PFSK-1 (cell line): Measurements from ENCODE around the gene CPT1A.

ENCODE experiments used
- FOXP2 ChIP-seq: optimal IDR thresholded peaks from 2 replicates; pipeline ENCODE3; 2011; ENCODE audit warnings: borderline replicate concordance, control low read depth, inconsistent platforms; ENCODE audit not compliant: insufficient read depth; ENCODE audit errors: extremely low read length, extremely low read depth
- POLR2AphosphoS5 ChIP-seq: IDR thresholded peaks from 2 replicates; pipeline ENCODE4 v1.6.1; 2012; ENCODE audit warnings: low read depth, mild to moderate bottlenecking, control low read depth, low read length, moderate library complexity
- SIN3A ChIP-seq: IDR thresholded peaks from 2 replicates; pipeline ENCODE4 v1.6.1; 2012; ENCODE audit warnings: mild to moderate bottlenecking, low read length, moderate library complexity, borderline replicate concordance; ENCODE audit not compliant: insufficient read depth
- TAF1 ChIP-seq: IDR thresholded peaks from 2 replicates; pipeline ENCODE4 v1.6.1; 2012; ENCODE audit warnings: low read length, control low read depth, borderline replicate concordance; ENCODE audit not compliant: insufficient read depth
- TF ChIP-seq, protein P1 (sequence below), 2 experiments: IDR thresholded peaks; 2 replicates each; pipeline versions ENCODE4 v1.6.1 to v1.8.0; 2011 to 2012; ENCODE audit warnings: low read depth in 2 of 2, low read length in 2 of 2, control low read depth in 1 of 2, inconsistent platforms in 1 of 2, mild to moderate bottlenecking in 1 of 2, moderate library complexity in 1 of 2; ENCODE audit not compliant: insufficient read depth in 1 of 2

CPT1A gene

DNA sequence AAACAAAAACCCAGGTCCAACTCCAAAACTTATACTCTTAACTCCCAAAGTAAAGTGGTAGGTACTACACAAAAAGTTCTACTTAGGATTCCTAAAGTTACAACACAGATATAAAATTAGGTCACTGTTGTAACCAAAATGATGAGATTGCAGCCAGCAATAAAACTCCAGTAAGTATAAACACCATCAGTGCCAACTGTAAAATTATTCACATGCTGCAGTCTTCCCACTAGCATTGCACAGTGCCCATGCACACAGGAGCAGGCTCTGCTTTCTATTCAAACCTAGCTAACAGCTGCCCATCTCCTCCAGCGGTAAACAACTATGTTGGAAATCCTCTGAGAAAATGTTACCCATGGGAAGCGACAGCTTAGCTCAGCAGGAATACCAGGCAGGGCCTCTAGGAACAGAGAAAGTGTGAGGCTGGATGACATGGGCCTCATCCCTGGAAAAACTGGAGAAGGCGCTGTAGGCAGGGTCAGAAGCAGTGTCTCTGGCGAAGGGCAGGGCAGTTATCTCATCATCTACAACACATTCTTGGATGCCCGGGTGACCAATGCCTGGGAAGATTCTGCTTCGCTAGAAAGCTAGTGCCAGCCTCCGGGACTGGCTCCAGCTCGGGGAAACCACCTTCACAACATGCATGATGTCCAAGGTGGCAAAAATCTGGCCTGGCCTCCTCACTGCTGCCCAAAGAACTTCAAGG is 9.1 kb downstream of the CPT1A start:
- TF ChIP-seq POLR2AphosphoS5 (no peak), SIN3A (no peak), FOXP2 (no peak), TAF1 (no peak)
- TF ChIP-seq, protein P1, sequence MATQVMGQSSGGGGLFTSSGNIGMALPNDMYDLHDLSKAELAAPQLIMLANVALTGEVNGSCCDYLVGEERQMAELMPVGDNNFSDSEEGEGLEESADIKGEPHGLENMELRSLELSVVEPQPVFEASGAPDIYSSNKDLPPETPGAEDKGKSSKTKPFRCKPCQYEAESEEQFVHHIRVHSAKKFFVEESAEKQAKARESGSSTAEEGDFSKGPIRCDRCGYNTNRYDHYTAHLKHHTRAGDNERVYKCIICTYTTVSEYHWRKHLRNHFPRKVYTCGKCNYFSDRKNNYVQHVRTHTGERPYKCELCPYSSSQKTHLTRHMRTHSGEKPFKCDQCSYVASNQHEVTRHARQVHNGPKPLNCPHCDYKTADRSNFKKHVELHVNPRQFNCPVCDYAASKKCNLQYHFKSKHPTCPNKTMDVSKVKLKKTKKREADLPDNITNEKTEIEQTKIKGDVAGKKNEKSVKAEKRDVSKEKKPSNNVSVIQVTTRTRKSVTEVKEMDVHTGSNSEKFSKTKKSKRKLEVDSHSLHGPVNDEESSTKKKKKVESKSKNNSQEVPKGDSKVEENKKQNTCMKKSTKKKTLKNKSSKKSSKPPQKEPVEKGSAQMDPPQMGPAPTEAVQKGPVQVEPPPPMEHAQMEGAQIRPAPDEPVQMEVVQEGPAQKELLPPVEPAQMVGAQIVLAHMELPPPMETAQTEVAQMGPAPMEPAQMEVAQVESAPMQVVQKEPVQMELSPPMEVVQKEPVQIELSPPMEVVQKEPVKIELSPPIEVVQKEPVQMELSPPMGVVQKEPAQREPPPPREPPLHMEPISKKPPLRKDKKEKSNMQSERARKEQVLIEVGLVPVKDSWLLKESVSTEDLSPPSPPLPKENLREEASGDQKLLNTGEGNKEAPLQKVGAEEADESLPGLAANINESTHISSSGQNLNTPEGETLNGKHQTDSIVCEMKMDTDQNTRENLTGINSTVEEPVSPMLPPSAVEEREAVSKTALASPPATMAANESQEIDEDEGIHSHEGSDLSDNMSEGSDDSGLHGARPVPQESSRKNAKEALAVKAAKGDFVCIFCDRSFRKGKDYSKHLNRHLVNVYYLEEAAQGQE (IDR thresholded peaks at IDR 0.05; ENCODE audit: insufficient read depth in 1 of 2, low read depth in 2 of 2, low read length in 2 of 2), result no peak

DNA sequence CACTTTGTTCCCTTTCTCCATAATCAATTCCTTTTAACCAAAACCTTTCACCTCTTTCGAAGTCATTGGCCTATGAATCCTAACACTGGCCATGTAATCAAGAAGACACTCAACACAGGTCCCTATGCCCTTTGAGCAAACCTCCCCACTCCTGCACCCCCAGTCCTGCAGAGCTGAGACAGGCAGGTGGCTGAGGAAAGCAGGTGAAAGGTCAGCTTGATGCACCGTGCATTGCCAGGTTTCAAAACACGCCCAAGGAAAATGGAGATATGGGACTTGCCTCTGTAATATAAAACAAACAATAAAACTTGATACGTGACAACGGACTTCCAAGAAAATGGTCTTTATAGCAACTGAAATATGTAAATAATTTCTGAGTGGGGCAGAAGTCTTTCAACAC is 10.6 kb downstream of the CPT1A start:
- TF ChIP-seq, protein P1 (IDR thresholded peaks at IDR 0.05; ENCODE audit: insufficient read depth in 1 of 2, low read depth in 2 of 2, low read length in 2 of 2), result no peak
- no peak for TF ChIP-seq FOXP2

DNA sequence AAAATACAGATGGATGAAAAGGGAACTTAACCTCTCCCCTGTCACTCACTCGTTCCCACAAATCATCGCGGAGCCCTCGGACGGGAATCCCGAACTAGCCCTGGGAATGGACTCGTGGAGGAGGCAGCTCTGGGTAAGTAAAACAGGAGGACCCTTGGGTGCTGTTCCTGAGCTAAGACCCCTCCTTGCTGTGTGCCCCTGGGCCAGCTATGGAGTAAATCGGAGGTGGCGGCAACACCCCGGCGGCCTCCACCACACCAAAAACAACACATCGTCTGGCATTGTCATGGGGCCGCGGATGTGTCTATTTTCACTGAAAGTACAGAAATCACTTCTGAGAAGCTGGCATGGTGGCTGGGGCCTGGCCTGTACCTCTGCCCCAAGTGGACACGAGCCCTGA is 12.1 kb downstream of the CPT1A start:
- TF ChIP-seq, protein P1 (IDR thresholded peaks at IDR 0.05; ENCODE audit: insufficient read depth in 1 of 2, low read depth in 2 of 2, low read length in 2 of 2), result no peak
- TF ChIP-seq POLR2AphosphoS5 (no peak), TAF1 (no peak), SIN3A (no peak), FOXP2 (no peak)

DNA sequence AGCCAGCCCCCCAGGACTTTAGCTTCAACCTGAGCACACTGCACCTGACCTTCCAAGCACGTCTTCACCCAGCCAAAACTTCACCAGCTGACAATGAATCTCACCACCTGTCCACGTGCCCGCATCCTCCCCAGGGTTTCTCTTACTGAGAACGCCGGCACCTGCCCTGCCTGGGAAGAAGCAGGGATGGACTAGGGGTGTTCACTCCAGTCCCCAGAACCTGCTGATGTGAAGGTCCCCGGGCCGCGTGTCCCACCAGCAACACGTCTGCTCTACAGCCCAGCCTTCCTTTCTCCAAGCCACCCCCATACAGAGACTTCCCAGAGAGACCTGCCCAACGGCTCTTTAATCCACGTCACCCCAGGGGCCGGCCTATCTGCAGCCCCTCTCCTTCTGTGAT is 12.8 kb downstream of the CPT1A start:
- TF ChIP-seq POLR2AphosphoS5, result no peak
- no peak for TF ChIP-seq SIN3A

DNA sequence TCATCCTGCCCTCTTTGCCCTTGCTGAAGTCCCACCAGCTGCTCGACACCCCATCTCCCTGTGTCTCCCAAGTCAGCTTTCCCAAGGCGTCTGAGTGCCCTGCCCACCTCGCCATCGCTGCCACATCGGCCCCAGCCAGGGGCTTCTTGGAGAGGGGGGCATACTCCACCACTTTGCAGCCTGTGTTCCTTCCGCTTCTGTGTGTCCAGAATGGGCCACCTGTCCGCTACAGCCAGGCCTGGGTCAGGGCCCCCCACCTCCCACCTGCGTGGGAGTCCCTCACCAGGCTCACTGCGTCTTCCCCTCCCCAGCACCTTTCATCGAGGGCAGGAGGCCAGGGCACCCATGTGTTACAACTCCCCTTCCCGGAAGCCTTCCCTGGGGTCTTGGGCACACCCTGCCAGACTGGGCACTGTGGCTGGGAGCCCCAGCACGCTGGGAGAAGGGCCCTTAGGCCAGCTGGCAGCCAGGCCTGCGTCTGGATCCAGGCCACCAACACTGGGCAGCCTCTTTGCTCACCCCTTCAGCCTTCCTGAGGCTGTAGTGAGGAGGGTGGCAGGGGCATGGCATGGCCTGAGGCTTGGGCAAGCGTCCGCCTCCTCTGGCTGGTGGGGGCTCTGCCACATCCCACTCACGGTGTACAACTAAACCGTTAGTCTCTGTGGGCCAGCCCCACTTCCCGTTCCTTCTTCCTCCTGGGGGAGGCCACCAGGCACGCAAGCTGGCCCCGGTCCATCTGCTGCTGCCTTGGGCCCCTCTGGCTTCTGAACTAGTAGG is 13.4 kb downstream of the CPT1A start:
- TF ChIP-seq, protein P1 (IDR thresholded peaks at IDR 0.05; ENCODE audit: insufficient read depth in 1 of 2, low read depth in 2 of 2, low read length in 2 of 2), result no peak
- TF ChIP-seq SIN3A, result no peak
- TF ChIP-seq TAF1, result no peak
- no peak for TF ChIP-seq POLR2AphosphoS5
- TF ChIP-seq FOXP2, result no peak
